NT2/D1 (cell line): Measurements from ENCODE around the gene MAGI2.

ENCODE experiments used
- SUZ12 ChIP-seq: IDR thresholded peaks from 2 replicates; pipeline ENCODE4 v1.6.1; 2011; ENCODE audit not compliant: insufficient read length, insufficient read depth; ENCODE audit errors: extremely low read depth
- YY1 ChIP-seq: IDR thresholded peaks from 2 replicates; pipeline ENCODE4 v1.6.1; 2011; ENCODE audit not compliant: insufficient read length, insufficient read depth
- ZNF274 ChIP-seq: IDR thresholded peaks from 2 replicates; pipeline ENCODE4 v1.6.1; 2011; ENCODE audit warnings: mild to moderate bottlenecking, low read depth, low read length

GRCh38 chr7:78792006-78792405, 661.5 kb downstream of the MAGI2 start:
- no peak for TF ChIP-seq ZNF274
- TF ChIP-seq YY1, result no peak
- no peak for TF ChIP-seq SUZ12
